K562 (cell line): ENCODE data around the gene CLEC3B. TPM values are rescaled to one million over a fixed set of nuclear protein-coding genes. Genes with fewer than 3 reads are reported as not detected.

Experiments used
- CHD4 ChIP-seq: fragments of 200-600 bp; sonication (generic); IDR thresholded peaks from 3 replicates; pipeline ENCODE4 v1.6.1; 2012; ENCODE audit warnings: low read depth, mild to moderate bottlenecking, mixed read lengths, low read length, inconsistent platforms; ENCODE audit not compliant: insufficient read depth, insufficient replicate concordance, poor library complexity, severe bottlenecking
- CREBBP ChIP-seq: IDR thresholded peaks from one replicate; pipeline ENCODE4 v1.6.1; 2012; ENCODE audit warnings: low read depth, mild to moderate bottlenecking, control low read depth, inconsistent platforms, low read length
- CUX1 ChIP-seq: fragments of 200-800 bp; sonication (Bioruptor generic); IDR thresholded peaks from 2 replicates; pipeline ENCODE4 v1.6.1; 2016; ENCODE audit warnings: missing genetic modification characterization, missing compliant biosample characterization
- JUN ChIP-seq, 2 experiments: sonication (generic) in 1 of 2; formaldehyde crosslinking in 1 of 2; IDR thresholded peaks; 2 replicates each; pipeline versions ENCODE4 v1.6.1 to v1.8.0; 2012 to 2022; ENCODE audit warnings: borderline replicate concordance in 2 of 2, mild to moderate bottlenecking in 2 of 2, improper control_type of control experiment in 1 of 2, low read depth in 1 of 2, low read length in 1 of 2, missing genetic modification reagents in 1 of 2
- LEF1 ChIP-seq: fragments of 450-650 bp; IDR thresholded peaks from 2 replicates; pipeline ENCODE4 v1.6.1; 2016; ENCODE audit warnings: mild to moderate bottlenecking
- MBD1 ChIP-seq: fragments of 250-450 bp; sonication (Bioruptor Pico); IDR thresholded peaks from 2 replicates; pipeline ENCODE4 v1.8.0; 2022; ENCODE audit warnings: inconsistent platforms
- POLR3A ChIP-seq: IDR thresholded peaks from 2 replicates; pipeline ENCODE4 v1.6.1; 2011; ENCODE audit warnings: borderline replicate concordance, mild to moderate bottlenecking, moderate library complexity; ENCODE audit not compliant: insufficient read length, insufficient read depth; ENCODE audit errors: extremely low read depth
- THAP12 ChIP-seq: fragments of 250-450 bp; sonication (Bioruptor Pico); IDR thresholded peaks from 2 replicates; pipeline ENCODE4 v1.9.0; 2021; ENCODE audit warnings: mild to moderate bottlenecking, inconsistent platforms
- ZKSCAN8 ChIP-seq: fragments of 200-800 bp; sonication (Bioruptor generic); IDR thresholded peaks from 2 replicates; pipeline ENCODE4 v1.6.1; 2016; ENCODE audit warnings: missing genetic modification characterization, missing compliant biosample characterization
- ZNF239 ChIP-seq: fragments of 250-450 bp; sonication (Bioruptor Pico); IDR thresholded peaks from 2 replicates; pipeline ENCODE4 v1.4.0; 2020; ENCODE audit warnings: mild to moderate bottlenecking
- ZNF512 ChIP-seq: IDR thresholded peaks from 2 replicates; pipeline ENCODE4 v1.6.1; 2016; ENCODE audit warnings: missing genetic modification characterization, missing compliant biosample characterization
- ZSCAN29 ChIP-seq: fragments of 450-650 bp; IDR thresholded peaks from 2 replicates; pipeline ENCODE4 v1.6.1; 2017
- polyA plus RNA-seq, 8 experiments: library from polyadenylated mRNA; depleted of rRNA in 4 of 8; stranded (reverse) in 5 of 8; unstranded in 3 of 8; fragments of >200 nt; fragmentation: Nextera tagmentation in 2 of 8; fragmentation: Illumina TruSeq in 1 of 8; extraction: Ambion mirVana in 2 of 8; extraction: Trizol in 1 of 8; gene quantifications; 2 replicates each; pipeline versions ENCODE4 v1.2.1 to v1.2.3, GENCODE V29; 2011 to 2014; ENCODE audit warnings: inconsistent platforms in 1 of 8, missing spikeins in 1 of 8
- total RNA-seq, 7 experiments: library from RNA; depleted of rRNA in 6 of 7; stranded (reverse); fragments of >200 nt in 6 of 7; fragmentation: Illumina TruSeq in 2 of 7; extraction: Trizol in 2 of 7; gene quantifications; 2 replicates each; pipeline versions ENCODE4 v1.2.1 to v1.2.3, GENCODE V29; 2011 to 2021; ENCODE audit warnings: low replicate concordance in 1 of 7
- TF ChIP-seq, protein P1 (sequence below), 2 experiments: fragments of 450-650 bp in 1 of 2; sonication (generic) in 1 of 2; formaldehyde crosslinking; conservative IDR thresholded peaks; 2 replicates each; pipeline versions ENCODE4 v1.4.0 to v1.8.1; 2020 to 2022; ENCODE audit warnings: mild to moderate bottlenecking in 1 of 2, missing genetic modification reagents in 1 of 2

The CLEC3B gene
- total and polyA plus RNA-seq, 9 of the 15 experiments (the other 6 are each of a cell fraction or from before 2014, with no cell fraction given), result not detected

DNA sequence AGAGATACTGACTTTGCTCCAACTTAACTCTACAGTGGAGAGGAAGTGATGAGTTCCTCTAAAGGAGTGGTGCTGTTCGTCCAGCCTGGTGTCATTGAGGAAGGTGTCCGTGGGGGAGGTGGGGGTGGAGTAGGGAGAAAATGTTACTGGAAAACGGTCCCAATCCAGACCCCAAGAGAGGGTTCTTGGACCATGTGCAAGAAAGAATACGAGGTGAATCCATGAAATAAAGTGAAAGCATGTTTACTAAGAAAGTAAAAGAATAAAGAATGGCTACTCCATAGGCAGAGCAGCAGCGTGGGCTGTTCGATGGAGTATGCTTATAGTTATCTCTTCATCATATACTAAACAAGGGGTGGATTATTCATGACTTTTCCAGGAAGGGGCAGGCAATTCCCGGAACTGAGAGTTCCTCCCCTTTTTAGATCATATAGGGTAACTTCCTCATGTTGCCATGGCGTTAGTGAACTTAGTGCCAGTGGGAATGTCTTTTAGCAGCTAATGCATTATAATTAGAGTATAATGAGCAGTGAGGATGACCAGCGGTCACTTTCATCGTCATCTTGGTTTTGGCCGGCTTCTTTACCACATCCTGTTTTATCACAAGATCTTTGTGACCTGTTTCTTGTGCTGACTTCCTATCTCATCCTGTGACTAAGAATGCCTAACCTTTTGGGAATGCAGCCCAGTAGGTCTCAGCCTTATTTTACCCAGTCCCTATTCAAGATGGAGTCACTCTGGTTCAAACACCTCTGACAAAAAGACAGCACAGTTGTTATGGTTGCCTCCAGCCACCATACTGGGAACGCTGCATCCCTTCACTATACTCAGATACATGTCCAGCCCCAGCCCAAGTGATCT, 38.6 kb downstream of the CLEC3B start (continued):
- TF ChIP-seq CHD4 (no peak), ZNF239 (CRISPR knock-in tag) (peak; percentile 100), ZNF512 (no peak; the same call in 1 of the 2 replicates), ZSCAN29 (no peak), JUN (IDR thresholded peaks at IDR 0.05; ENCODE audit: borderline replicate concordance, low read depth, low read length) (peak; percentile 48; the same call in 1 of the 2 replicates), JUN (CRISPR knock-in tag; IDR thresholded peaks at IDR 0.05; ENCODE audit: borderline replicate concordance) (no peak), CUX1 (CRISPR knock-in tag) (peak; percentile 100), LEF1 (peak; percentile 92), POLR3A (no peak), CREBBP (no peak), THAP12 (CRISPR knock-in tag) (peak; percentile 86), MBD1 (peak; percentile 100), ZKSCAN8 (CRISPR knock-in tag) (peak; percentile 100)
- TF ChIP-seq, protein P1, sequence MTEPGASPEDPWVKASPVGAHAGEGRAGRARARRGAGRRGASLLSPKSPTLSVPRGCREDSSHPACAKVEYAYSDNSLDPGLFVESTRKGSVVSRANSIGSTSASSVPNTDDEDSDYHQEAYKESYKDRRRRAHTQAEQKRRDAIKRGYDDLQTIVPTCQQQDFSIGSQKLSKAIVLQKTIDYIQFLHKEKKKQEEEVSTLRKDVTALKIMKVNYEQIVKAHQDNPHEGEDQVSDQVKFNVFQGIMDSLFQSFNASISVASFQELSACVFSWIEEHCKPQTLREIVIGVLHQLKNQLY (CRISPR knock-in tag; conservative IDR thresholded peaks at IDR 0.05), result peak in 1 of 2 experiments; percentile 99; a peak in 2 of 4 replicates
